Mononuclear cell (primary cell): ENCODE data around the gene TPCN2. TPM values are rescaled to one million over a fixed set of nuclear protein-coding genes. Genes with fewer than 3 reads are reported as not detected.
"Not testable (repeated sequence)": the region's sequence is repeated elsewhere in the genome, so short reads cannot be mapped to it uniquely, and the experiment has no call there.

Experiments
- H3K27me3 ChIP-seq: 2 replicates; pipeline ENCODE4 v1.6.0; 2011; ENCODE audit warnings: low read length, control low read depth; ENCODE audit not compliant: insufficient read depth
- H3K4me1 ChIP-seq: 2 replicates; pipeline ENCODE4 v1.5.1; 2011; ENCODE audit warnings: mild to moderate bottlenecking, low read length, control low read depth; ENCODE audit not compliant: insufficient read depth
- H3K4me3 ChIP-seq: 2 replicates; pipeline ENCODE4 v1.5.1; 2011; ENCODE audit warnings: mild to moderate bottlenecking, low read length, moderate library complexity
- H3K9me3 ChIP-seq: 2 replicates; pipeline ENCODE4 v1.5.1; 2011; ENCODE audit warnings: low read depth, mild to moderate bottlenecking, control low read depth, low read length
- total RNA-seq: library from RNA; depleted of rRNA; stranded (reverse); fragments of >200 nt; gene quantifications from one replicate; pipeline ENCODE4 v1.2.3, GENCODE V29; 2012

TPCN2 gene
- 9.1 TPM for total RNA-seq

DNA sequence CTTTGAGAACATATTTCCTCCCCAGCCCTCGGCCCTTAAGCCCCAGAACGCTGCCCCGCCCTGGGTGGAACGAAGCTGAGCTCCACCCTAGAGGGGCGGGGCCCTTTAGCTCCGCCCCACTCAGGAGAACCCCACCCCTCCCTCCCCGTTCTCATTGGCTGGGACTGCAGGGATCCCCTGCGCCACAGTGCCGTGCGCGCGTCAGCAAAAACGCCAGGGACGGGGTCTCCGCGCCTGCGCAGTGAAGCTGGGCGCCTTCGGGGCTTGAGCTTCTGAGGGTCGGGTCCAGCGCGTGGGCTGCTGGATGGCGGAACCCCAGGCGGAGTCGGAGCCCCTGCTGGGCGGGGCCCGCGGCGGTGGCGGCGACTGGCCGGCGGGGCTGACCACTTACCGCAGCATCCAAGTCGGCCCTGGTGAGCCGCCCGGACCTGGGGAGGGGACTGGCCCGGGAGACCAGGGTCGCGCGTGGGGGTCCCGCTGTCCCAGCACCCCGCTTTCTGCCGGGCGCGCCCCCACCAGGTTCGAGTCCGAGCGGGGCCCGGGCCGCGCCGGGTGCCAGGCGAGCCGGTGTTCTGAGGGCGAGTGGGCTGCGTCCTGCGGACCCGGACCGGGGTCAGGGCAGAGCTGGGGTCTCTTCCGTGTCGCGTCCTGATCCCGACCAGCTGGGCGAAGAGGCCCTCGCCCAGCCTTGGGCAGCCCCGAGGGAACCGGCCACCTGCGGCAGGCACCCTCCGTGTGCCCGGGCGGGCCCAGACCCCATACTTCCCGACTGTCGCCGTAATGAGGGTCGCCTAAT, at the start of gene TPCN2:
Gene TPCN2, plus strand, starts transcription at position 239 of the 796 bp plus-strand sequence. Its CDS starts 66 bp downstream, at position 305.
- Histone ChIP-seq H3K27me3 (no peaks in the 10 kb centered on the region), H3K4me3 (peak within 1 kb of the TSS; percentile 87), H3K4me1 (peaks cover 51% of the 10 kb centered on the region), H3K9me3 (no peaks in the 10 kb centered on the region)

DNA sequence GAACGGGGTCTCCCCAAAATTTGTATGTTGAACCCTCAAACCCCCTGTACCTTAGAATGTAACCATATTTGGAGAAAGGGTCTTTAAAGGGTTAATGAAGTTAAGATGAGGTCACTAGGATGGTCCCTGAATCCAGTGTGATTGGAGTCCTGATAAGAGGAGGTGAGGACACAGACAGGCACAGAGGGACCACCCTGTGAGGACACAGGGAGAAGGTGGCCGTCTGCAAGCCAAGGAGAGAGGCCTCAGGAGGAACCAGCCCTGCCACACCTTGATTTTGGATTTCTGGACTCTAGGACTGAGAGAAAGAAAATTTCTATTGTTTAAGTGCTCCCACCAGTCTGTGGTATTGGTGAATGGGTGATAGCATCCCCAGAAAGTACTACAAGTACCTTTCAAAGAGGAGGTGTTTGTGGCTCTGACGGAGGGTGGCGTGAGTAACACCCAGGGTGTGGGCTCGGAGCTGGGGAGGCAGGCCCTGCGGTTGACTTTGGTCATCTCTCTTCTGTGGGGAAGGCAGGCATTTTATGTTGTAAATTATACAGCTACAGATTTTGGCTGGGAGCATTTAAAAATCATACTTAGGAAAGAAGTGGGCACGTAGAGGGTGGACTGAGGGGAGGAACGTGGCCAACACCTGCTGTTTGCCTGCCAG, 49.5 kb upstream of the TPCN2 start:
- Histone ChIP-seq H3K27me3 (no peaks in the 10 kb centered on the region), H3K9me3 (no peaks in the 10 kb centered on the region), H3K4me1 (no peaks in the 10 kb centered on the region), H3K4me3 (no peak overlapping the region)

DNA sequence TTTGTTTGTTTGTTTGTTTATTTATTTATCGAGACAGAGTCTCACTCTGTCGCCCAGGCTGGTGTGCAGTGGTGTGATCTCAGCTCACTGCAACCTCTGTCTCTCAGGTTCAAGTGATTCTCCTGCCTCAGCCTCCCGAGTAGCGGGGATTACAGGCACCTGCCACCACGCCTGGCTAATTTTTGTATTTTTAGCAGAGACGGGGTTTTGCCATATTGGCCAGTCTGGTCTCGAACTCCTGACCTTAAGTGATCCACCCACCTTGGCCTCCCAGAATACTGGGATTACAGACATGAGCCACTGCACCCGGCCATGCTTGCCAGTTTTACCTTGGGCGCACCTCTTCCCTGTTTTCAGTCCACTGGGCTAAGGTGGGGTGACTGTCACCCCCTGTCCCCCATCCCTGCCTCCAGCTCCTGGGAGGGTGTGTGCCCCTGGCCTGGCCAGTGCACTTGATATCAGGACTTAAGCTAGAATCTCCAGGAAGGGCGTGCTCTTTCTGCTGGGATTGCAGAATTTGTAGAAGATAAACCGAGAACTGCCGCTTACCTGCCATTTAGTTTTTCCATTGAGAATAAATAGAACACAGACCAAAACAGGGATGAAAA, 48.9 kb upstream of the TPCN2 start:
- H3K27me3 ChIP-seq, H3K9me3 ChIP-seq, H3K4me1 ChIP-seq, H3K4me3 ChIP-seq: not testable (repeated sequence)

DNA sequence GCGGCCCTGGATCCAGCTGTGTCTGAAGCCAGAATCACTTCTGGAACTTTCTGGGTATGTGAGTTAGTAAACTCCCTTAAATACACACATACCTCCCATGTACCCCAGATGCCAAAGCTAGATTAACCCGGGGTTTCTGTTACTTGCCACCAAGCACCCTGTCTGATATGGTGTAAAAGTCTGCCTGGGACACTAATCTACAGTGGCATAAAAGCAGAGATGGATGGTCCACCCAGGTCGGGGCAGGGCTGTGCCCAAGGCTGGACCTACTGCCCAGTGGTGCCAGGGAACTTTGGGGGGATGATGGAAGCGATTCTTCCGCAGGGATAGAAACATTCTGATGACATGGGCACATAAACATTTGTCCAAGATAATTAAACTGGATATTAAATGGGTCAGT, 48.3 kb upstream of the TPCN2 start:
- H3K9me3 ChIP-seq, result no peaks in the 10 kb centered on the region
- no peaks in the 10 kb centered on the region for H3K27me3 ChIP-seq
- no peak overlapping the region for H3K4me3 ChIP-seq
- H3K4me1 ChIP-seq, result no peaks in the 10 kb centered on the region

DNA sequence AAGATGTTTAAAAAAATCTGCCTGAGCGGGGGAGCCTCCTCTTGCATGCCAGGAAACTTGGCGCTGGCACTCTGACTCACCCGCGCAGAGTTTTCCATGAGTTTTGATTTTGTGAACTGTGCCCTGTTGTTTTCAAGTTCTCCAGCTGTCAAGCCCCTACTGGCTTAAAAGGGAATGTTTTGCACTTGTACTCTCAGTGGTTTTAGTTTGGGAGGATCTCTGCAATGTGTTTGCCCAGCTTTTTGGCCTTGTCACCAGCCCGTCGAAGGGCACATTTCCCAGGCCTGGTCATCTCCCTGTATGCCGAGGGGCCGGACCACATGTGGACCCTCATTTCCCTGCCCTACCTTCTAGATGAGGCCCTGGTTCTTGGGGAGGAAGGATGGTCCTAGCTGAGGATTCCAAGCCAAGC, 47.9 kb upstream of the TPCN2 start:
- Histone ChIP-seq H3K4me3 (no peak overlapping the region), H3K27me3 (no peaks in the 10 kb centered on the region), H3K4me1 (no peaks in the 10 kb centered on the region), H3K9me3 (no peaks in the 10 kb centered on the region)

DNA sequence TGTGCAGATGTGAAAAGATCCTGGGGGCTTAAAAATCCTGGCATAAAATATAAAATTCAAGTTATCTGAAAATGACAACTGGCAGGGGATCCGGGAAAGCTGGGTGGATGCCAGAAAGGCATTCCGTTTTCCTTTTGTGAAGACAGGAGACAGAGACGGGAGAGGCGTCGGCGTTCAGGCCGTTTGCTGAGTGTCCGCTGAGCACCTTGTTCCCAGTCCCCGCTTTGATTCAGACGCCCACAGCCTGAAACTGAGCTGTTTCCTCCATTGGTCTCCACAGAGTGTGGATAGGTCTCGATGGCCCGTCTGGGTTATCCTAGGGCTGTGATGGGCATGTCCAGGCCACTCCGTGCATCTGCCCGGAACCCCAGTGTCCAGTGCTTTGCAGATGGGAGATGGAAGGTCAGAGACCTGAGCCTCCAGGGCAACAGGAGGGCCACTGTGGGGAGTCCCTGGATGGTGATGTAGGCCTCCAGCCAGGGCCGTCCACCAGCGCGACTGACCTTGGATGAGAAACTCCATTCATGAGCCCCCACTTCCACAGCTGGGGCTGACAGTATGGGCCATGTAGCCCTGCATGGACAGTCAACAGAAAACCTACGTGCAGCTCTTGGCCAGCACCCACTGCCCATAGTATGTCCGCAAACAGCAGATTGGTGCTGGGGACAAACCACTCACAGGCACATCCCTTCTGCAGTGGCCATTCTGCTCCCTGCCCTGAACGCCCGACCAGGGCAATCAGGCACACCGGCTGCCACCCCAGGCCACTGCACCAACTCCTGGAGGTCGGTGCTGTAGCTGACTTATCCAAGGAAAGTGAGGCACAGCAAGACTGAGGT, 47.3 kb upstream of the TPCN2 start:
- Histone ChIP-seq H3K27me3 (no peaks in the 10 kb centered on the region), H3K9me3 (no peaks in the 10 kb centered on the region), H3K4me3 (no peak overlapping the region), H3K4me1 (no peaks in the 10 kb centered on the region)

DNA sequence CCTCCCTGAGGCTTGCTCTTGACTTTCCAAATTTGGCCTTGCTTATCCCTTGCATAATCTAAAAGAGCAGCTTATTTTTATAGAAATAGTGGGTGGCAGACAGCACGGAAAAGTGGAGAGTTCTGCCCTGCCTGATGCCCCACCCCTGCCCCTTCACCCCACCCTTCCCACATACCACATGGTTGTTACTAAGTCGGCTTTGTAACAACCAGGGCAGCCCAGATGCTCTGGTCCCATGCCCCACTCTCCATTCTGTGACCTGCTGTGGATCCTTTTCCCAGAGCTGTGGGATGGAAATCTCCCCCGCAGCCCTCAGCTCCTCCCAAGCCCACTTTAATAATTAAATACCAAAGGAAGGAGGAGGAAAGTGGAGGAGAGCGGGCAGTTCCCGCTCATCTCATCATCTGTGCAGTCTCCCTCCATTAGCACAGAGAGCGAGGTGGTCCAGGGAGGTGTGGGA, 46.6 kb upstream of the TPCN2 start:
- Histone ChIP-seq H3K4me1 (no peaks in the 10 kb centered on the region), H3K27me3 (no peaks in the 10 kb centered on the region), H3K9me3 (no peaks in the 10 kb centered on the region), H3K4me3 (no peak overlapping the region)

DNA sequence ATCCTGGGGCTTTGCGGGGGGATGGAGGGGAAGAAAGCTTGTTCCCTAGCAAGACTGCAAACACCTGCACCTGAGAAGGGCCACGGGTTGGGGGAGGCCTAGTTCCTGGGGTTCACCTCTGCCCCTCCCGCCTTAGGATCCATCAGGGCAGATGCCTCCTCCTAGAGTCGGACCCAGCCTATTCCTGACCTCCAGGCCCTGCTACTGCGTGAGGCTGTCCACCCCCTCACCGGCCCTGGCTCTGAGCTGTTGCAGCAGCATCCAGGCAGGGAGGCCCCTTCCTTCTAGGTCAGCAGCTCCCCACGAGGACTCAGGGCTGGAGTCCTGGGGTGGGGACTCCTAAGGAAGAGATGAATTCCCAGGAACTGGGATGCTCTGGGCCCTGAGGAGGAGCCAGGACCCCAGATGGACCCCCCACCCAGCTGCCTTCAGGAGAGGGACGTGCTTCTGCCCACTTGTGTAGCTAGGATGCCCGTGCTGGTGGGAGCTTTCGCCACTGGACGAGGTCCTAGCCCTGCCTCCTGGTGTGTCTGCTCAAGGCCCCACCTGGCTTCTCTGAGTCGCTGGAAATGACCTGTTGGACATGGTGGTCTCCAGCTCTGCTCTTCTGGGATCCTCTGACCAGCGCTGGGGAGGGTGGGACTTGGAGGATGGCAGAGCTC, 46.0 kb upstream of the TPCN2 start:
- H3K4me1 ChIP-seq, result no peaks in the 10 kb centered on the region
- H3K27me3 ChIP-seq, result no peaks in the 10 kb centered on the region
- H3K4me3 ChIP-seq, result no peak overlapping the region
- H3K9me3 ChIP-seq, result no peaks in the 10 kb centered on the region

DNA sequence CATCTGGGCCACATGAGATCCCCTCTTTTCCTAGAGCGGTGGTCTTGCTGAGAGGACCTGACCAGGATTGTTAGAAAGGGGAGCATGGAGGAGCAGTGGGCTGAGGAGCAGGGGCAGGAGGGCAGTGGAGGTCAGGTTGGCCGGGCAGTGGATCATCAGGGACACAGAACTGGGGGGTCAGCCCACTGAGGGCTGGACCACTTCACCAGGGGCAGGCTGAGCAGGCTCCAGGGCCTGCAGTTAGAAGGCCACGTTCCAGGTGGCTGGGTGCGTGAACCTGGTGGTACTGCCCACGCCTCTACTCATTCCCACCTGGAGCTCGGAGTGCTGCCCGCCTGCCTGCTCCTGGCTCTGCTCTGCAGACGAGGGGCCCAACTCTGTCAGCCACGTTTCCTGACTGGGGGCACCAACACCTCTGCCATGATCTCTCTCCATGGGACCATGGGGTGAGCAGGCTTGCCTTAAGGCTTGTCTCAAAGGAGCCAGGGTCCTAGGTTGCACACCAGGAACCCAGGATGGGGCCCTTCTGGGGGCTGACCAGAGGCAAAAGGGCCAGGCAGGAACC, 45.3 kb upstream of the TPCN2 start:
- H3K4me3 ChIP-seq, result no peak overlapping the region
- H3K4me1 ChIP-seq, result no peaks in the 10 kb centered on the region
- no peaks in the 10 kb centered on the region for H3K27me3 ChIP-seq
- no peaks in the 10 kb centered on the region for H3K9me3 ChIP-seq

DNA sequence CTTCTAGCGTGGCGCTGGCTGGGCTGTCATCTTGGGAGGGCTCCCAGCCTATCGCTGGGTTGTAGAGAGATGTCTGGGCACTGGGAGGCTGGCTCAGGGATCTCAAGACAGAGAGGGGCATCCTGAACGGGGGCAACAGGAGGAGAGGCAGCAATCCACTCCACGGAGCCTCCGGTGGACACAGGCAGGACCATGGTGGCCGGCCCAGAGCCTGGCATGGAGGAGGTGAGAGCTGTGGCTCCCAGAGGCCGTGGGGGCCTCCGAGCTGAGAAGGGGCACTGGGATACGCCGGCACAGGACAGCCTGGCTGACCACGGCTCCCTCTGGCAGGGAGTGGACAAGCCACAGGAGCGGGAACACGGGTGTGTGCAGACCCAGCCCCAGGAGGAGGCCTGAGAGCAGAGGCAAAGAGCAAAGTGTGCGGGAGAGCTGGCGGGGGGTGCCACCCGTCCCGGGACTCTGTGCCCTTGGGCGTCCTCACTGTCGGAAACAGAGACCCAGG, 44.8 kb upstream of the TPCN2 start:
- no peaks in the 10 kb centered on the region for H3K27me3 ChIP-seq
- H3K9me3 ChIP-seq, result no peaks in the 10 kb centered on the region
- no peak overlapping the region for H3K4me3 ChIP-seq
- H3K4me1 ChIP-seq, result no peaks in the 10 kb centered on the region

DNA sequence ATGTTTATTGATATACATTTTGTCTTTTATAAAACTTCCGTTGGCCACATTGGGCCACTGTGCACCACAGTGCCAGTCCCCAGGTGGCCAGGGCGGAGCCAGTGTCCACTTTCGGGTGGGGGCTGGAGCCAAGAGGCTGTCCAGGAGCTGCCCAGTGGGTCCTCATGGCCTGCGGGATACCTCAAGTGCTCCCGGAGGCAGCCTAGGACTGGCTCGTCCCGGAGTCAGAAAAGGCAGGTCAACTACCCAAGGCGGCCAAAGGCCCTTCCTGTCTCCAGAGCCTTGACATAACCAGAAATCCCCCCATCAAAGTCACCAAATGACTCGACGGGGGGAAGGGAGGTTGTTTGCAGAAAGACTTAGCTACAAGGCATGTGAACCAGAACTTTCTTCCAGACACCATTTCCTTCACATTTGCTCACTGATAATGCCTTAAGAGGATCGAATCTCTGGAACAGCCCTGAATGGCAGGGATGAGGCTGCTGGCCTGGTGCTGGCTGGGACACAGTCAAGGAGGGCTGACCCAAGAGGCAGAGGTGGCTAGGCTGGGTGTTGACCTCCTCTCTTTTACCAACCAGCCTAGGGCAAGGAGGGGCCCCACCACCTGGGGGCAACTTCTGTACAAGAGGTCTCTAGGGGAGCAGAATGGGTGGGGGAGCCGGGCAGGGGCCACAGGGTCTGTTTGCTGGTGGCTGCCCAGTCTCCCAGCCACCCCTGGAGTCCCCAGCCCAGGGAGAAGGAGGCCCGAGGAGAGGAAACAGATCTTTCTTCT, 44.1 kb upstream of the TPCN2 start:
- Histone ChIP-seq H3K4me1 (no peaks in the 10 kb centered on the region), H3K27me3 (no peaks in the 10 kb centered on the region)

DNA sequence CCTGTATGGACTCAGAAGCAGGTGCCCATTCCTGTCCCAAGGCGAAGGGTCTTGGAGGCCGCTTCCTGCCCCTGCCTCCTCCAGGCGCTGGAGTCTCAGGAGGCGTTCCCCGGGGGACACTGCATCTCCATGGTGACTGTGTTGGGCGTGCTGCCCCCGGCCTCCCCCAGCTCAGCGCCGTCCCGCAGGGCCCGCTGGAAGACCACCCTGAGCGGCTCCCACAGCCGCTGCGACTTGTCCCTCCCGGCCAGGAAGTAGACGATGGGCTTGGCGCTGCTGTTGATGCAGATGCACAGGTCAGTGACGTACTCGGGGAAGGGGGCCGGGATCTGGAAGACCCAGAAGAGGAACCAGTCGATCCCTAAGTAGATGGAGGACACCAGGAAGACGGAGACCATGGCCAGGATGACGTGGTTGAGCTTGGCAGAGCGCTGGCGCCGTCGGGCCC, 43.5 kb upstream of the TPCN2 start:
- Histone ChIP-seq H3K4me3 (no peak overlapping the region), H3K4me1 (no peaks in the 10 kb centered on the region), H3K9me3 (no peaks in the 10 kb centered on the region), H3K27me3 (no peaks in the 10 kb centered on the region)

More for the DNA sequence above, 44.1 kb upstream of the TPCN2 start:
- H3K4me3 ChIP-seq, result no peak overlapping the region
- no peaks in the 10 kb centered on the region for H3K9me3 ChIP-seq

DNA sequence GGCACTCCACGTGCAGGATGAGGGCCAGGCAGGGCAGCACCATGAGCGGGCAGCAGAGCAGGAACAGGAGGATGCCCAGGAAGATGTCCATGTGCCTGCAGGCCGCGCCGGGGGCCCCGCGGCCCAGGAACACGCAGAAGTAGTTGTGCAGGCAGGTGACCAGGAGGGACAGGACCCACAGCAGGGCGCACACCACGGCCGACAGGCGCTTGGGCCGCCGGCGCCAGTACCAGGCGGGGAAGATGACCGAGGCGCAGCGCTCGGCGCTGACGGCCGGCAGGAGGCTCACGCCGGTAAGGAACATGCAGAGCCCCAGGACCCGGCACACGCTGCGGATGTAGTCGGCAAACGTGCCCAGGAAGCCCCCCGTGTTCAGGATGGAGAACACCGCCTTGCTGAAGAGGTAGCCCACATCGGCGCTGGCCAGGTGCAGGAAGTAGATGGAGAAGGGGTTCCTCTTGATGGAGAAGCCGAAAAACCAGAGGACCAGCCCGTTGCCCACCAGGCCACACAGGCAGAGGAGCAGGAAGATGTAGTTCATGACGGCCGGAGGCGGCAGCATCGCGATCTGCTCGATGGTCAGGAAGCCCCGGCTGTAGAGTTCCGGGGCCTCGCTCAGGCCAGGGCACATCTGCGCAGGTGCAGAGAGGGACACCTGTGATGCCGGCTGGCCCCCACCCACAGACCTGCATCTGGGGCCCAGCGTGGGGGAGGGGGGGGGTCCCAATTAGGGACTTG, 42.9 kb upstream of the TPCN2 start:
- Histone ChIP-seq H3K4me3 (no peak overlapping the region), H3K4me1 (peaks cover 4% of the 10 kb centered on the region), H3K27me3 (peaks cover 3% of the 10 kb centered on the region), H3K9me3 (no peaks in the 10 kb centered on the region)
